PFSK-1 (cell line): ENCODE data around the gene HAP1.

ENCODE experiments used
- POLR2AphosphoS5 ChIP-seq: IDR thresholded peaks from 2 replicates; pipeline ENCODE4 v1.6.1; 2012; ENCODE audit warnings: low read depth, mild to moderate bottlenecking, control low read depth, low read length, moderate library complexity
- SIN3A ChIP-seq: IDR thresholded peaks from 2 replicates; pipeline ENCODE4 v1.6.1; 2012; ENCODE audit warnings: mild to moderate bottlenecking, low read length, moderate library complexity, borderline replicate concordance; ENCODE audit not compliant: insufficient read depth
- TAF1 ChIP-seq: IDR thresholded peaks from 2 replicates; pipeline ENCODE4 v1.6.1; 2012; ENCODE audit warnings: low read length, control low read depth, borderline replicate concordance; ENCODE audit not compliant: insufficient read depth

GRCh38 chr17:41777157-41777573, 42.7 kb upstream of the HAP1 start:
- no peak for TF ChIP-seq POLR2AphosphoS5
- no peak for TF ChIP-seq TAF1
- TF ChIP-seq SIN3A, result no peak
